ENCODE measurements around the gene TAL1. TPM values are rescaled to one million over a fixed set of nuclear protein-coding genes. Genes with fewer than 3 reads are reported as not detected.
A peak's percentile ranks its signal among the peaks of the same experiment; 100 is the strongest.

Gene TAL1
- total and polyA plus RNA-seq, 11 donors: 1.8 to 3.9 (median 2.9) TPM

GRCh38 chr1:47238935-47239592 lies 7.0 kb upstream of the TAL1 start:
- intact Hi-C loops (cut with DNase I): no loop called here
- DNase-seq (no peak), ATAC-seq (no peak)
- no peaks in the 10 kb centered on the region for H3K36me3 ChIP-seq
- H3K4me1 ChIP-seq: peaks cover 0 to 21% (median 10%) of the 10 kb centered on the region in 12 donors
- no peak overlapping the region for H3K27ac ChIP-seq
- TF ChIP-seq CTCF (IDR thresholded peaks at IDR 0.05) (no peak), POLR2A (IDR thresholded peaks at IDR 0.05) (no peak)
- no peaks in the 10 kb centered on the region for H3K9me3 ChIP-seq
- H3K4me3 ChIP-seq: no peak overlapping the region
- 55 to 70% (median 58%) methylated on average over 5 of the region's 5 CpGs for WGBS, 4 donors
- peaks cover 0 to 22% (median 10%) of the 10 kb centered on the region in 9 donors for H3K27me3 ChIP-seq

GRCh38 chr1:47235806-47236205 lies 3.8 kb upstream of the TAL1 start:
- peak overlapping the region in 1 of 12 donors; percentile 7 for H3K4me3 ChIP-seq
- 67 to 72% (median 71%) methylated on average over 4 of the region's 4 CpGs for WGBS, 4 donors
- DNase-seq (no peak), ATAC-seq (no peak)
- no peaks in the 10 kb centered on the region for H3K36me3 ChIP-seq
- intact Hi-C loops (cut with DNase I): no loop called here
- peak overlapping the region in 9 of 12 donors; percentile 13 to 66 (median 57) for H3K27ac ChIP-seq
- H3K9me3 ChIP-seq: no peaks in the 10 kb centered on the region
- TF ChIP-seq CTCF (IDR thresholded peaks at IDR 0.05) (no peak), POLR2A (IDR thresholded peaks at IDR 0.05) (no peak)
- peaks cover 21 to 53% (median 41%) of the 10 kb centered on the region in 9 donors for H3K27me3 ChIP-seq
- peaks cover 0 to 30% (median 13%) of the 10 kb centered on the region in 12 donors for H3K4me1 ChIP-seq

- ATAC-seq (peak; percentile 25 to 73 (median 36)), DNase-seq (peak in 4 of 5 donors; percentile 57 to 73 (median 66))
- WGBS, 4 donors: 14 to 31% (median 18%) methylated on average over 4 to 21 of the region's 21 CpGs
- Histone ChIP-seq H3K4me3 (peak overlapping the region in 3 of 12 donors; percentile 7 to 18 (median 8)), H3K4me1 (peaks cover 0 to 35% (median 14%) of the 10 kb centered on the region in 12 donors), H3K27ac (peak overlapping the region in 10 of 12 donors; percentile 13 to 66 (median 54)), H3K9me3 (no peaks in the 10 kb centered on the region), H3K27me3 (peaks cover 26 to 59% (median 47%) of the 10 kb centered on the region in 9 donors), H3K36me3 (no peaks in the 10 kb centered on the region)
- intact Hi-C loops (cut with DNase I): no loop called here
- TF ChIP-seq POLR2A (IDR thresholded peaks at IDR 0.05) (no peak), CTCF (IDR thresholded peaks at IDR 0.05) (no peak)
Observed at GRCh38 chr1:47235241-47235681, 3.2 kb upstream of the TAL1 start.

- Histone ChIP-seq H3K36me3 (no peaks in the 10 kb centered on the region), H3K27me3 (peaks cover 39 to 71% (median 56%) of the 10 kb centered on the region in 9 donors), H3K9me3 (no peaks in the 10 kb centered on the region), H3K4me1 (peaks cover 0 to 43% (median 16%) of the 10 kb centered on the region in 12 donors), H3K27ac (no peak overlapping the region), H3K4me3 (no peak overlapping the region)
- ATAC-seq (no peak), DNase-seq (no peak)
- TF ChIP-seq CTCF (IDR thresholded peaks at IDR 0.05) (no peak), POLR2A (IDR thresholded peaks at IDR 0.05) (no peak)
- intact Hi-C loops (cut with DNase I): loop anchor here in 1 of 10 donors (5.0 kb wide), 1 partner anchor 41 kb away; the partner anchor contains the start of gene PDZK1IP1
- 67 to 80% (median 73%) methylated on average over 6 of the region's 6 CpGs for WGBS, 4 donors
Observed at GRCh38 chr1:47233186-47233585, 1.2 kb upstream of the TAL1 start.
